OCI-LY1 (cell line): ENCODE data around the gene ARL6.

Experiments used
- EZH2 ChIP-seq: fragments of 200-600 bp; sonication (generic), shearing (Covaris generic); IDR thresholded peaks from 2 replicates; pipeline ENCODE4 v1.8.0; 2017; ENCODE audit warnings: borderline replicate concordance, mixed run types, mild to moderate bottlenecking, antibody characterized with exemption, low read length, moderate library complexity, mixed read lengths
- TF ChIP-seq, protein P1 (sequence below): fragments of 200-600 bp; sonication (generic), shearing (Covaris generic); IDR thresholded peaks from 2 replicates; pipeline ENCODE4 v1.5.1; 2017; ENCODE audit warnings: mild to moderate bottlenecking, antibody characterized with exemption, low read length, moderate library complexity, mixed read lengths

DNA sequence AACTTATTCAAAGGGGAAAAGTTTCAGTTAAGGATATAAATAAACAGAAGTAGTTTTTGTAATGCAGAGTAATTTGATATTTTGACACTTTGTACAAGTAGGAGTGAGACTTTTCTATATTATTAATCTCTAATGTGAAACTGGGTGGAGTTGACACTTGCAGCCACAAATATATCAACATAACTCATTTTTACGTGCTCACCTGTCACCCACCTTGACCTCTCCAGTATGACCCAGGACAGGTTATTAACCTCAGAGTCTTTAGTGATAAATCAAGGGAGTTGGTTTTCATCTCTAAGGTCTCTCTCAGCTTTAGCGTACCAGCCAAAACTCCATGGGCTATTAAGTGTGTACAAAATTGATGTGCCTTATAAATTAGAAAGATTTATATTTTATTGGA lies 64.6 kb downstream of the ARL6 start:
- TF ChIP-seq, protein P1, sequence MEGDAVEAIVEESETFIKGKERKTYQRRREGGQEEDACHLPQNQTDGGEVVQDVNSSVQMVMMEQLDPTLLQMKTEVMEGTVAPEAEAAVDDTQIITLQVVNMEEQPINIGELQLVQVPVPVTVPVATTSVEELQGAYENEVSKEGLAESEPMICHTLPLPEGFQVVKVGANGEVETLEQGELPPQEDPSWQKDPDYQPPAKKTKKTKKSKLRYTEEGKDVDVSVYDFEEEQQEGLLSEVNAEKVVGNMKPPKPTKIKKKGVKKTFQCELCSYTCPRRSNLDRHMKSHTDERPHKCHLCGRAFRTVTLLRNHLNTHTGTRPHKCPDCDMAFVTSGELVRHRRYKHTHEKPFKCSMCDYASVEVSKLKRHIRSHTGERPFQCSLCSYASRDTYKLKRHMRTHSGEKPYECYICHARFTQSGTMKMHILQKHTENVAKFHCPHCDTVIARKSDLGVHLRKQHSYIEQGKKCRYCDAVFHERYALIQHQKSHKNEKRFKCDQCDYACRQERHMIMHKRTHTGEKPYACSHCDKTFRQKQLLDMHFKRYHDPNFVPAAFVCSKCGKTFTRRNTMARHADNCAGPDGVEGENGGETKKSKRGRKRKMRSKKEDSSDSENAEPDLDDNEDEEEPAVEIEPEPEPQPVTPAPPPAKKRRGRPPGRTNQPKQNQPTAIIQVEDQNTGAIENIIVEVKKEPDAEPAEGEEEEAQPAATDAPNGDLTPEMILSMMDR = no peak
- TF ChIP-seq EZH2 = no peak
